SK-N-MC (cell line): Measurements from ENCODE around the gene TUBB.

Experiments used
- EZH2 ChIP-seq: fragments of 200-600 bp; sonication (generic); IDR thresholded peaks from one replicate; pipeline ENCODE4 v1.6.1; 2017; ENCODE audit warnings: antibody characterized with exemption
- FOXP2 ChIP-seq: optimal IDR thresholded peaks from 2 replicates; pipeline ENCODE3; 2011; ENCODE audit warnings: mild to moderate bottlenecking, moderate library complexity; ENCODE audit not compliant: insufficient read depth; ENCODE audit errors: extremely low read length, control extremely low read depth
- POLR2AphosphoS5 ChIP-seq: IDR thresholded peaks from 2 replicates; pipeline ENCODE4 v1.6.1; 2012; ENCODE audit warnings: mild to moderate bottlenecking, low read depth, low read length, borderline replicate concordance

- no peak for TF ChIP-seq EZH2
- TF ChIP-seq POLR2AphosphoS5, result no peak
- TF ChIP-seq FOXP2, result no peak
Observed at GRCh38 chr6:30754631-30755030, 34.5 kb downstream of the TUBB start.
